HG03025 (cell line): Measurements from ENCODE around the gene C5orf58.

ENCODE experiments used
- ATAC-seq: cut with Tn5 transposase; IDR thresholded peaks from one replicate; pipeline ENCODE4 v1.9.1; 2021; ENCODE audit warnings: mild to moderate bottlenecking, moderate library complexity; ENCODE audit not compliant: unreplicated experiment, low FRiP score

Gene C5orf58

DNA sequence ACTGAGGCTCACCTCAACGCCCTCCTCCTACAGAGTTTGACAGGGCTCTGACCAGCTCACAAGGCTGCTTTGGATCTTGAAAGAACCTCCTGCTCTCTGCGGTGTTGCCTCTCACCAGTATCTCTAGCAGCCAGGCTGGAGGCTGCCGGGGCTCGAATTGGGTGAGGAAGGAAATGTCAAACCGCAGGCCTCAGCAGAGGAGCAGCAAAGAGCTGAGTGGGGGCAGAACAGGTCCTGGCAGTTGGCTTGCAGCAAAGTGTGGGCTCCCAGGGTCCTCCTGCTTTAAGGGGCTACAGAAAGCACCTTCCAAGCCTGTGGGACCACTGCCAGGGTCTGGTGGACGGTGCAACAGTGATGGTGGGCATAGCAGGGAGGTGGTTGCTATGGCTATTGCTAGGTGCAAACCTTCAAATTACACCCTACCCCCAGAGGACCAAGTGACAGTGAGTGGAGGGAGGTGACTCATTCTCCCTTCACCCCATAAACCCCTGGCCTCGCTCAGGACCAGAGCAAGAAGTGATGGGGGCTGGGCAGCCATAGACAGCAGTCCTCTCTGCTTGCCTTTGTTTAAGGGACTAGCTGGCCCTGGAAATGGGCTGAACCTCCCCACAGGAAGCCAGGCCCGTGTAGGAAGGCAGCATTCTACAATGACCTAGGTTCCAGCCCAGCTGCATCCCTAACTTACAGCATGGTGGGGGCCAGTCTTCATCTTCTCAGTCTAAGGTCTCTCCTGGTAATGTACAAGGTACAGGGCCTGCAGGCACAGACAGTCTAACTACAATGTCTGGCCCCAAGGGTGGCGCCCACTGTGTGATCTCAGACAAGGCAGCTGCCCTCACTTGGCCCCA is 46.0 kb downstream of the C5orf58 start:
- peak; percentile 92 for ATAC-seq

GRCh38 chr5:170279459-170279817 is 46.7 kb downstream of the C5orf58 start:
- ATAC-seq = no peak

DNA sequence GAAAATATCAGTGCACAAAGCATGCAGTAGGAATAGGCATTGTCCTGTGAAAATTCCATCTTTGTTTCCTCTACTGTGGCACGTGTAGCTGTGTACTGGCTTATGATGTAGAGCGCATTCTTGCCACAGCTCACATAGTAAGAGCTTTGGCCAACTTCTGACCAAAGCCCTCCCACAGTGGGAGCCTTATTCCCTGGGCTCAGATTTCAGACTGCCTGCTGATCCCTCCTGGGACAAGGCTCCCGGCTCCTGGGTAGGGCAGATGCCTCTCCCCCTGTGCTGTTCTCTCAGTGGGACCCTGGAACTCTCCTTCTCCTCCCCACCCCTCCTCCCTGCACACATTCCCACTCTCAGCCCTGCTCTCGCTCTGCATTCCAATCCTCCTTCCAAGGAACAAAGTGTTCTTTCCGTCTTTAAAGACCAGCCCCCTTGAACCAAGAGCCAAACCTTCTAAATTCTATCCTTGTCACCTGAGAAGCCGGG is 47.3 kb downstream of the C5orf58 start:
- no peak for ATAC-seq

DNA sequence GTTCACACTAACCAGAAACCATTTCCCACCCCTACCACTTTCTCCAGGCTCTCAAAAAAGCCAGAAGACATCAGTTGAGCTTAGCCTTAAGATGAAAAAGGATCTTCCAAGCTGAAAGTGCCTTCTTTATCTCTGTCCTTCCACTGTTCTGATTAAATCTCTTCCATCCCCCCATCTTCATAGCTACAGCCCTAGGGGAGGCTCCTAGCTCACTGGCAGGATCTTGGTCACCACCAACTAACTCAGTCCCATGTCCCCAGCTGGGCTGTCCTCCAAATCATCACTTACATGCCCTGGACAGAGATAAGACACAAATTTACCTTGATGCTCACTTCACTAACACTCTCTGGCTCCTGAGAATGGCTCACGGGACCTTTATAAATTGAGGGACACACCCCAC is 50.5 kb downstream of the C5orf58 start:
- no peak for ATAC-seq

- ATAC-seq = no peak
These were observed 51.4 kb downstream of the C5orf58 start for GRCh38 chr5:170284231-170284630.

- ATAC-seq = no peak
These were observed 52.4 kb downstream of the C5orf58 start for GRCh38 chr5:170285181-170285580.

DNA sequence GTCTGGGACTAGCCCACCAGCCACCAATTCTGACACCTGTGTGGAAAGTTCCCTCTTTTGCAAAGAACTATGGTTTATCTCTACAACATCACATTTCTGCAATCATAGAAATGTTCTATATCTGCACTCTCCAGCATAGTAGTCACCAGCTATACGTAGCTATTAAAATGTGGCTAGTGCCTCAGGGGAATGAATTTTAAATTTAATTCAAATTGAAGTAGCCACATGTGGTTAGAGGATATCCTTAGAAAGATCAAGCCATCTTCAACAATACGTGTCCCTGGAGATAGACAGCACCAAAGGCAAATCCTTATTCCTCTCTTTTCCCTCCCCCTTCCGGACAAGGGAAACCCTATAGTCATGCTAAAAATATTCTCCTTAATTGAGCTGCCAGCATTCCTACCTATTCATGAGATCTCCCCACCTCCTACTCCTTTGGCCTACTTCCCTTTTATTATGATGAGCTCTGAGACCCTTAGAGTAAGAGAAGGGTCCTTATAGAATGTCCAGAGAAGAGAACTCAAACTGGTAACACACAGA is 53.7 kb downstream of the C5orf58 start:
- ATAC-seq = no peak

- no peak for ATAC-seq
These were observed 54.7 kb downstream of the C5orf58 start for GRCh38 chr5:170287532-170287931.

GRCh38 chr5:170288151-170288550 is 55.4 kb downstream of the C5orf58 start:
- ATAC-seq = no peak

GRCh38 chr5:170288551-170288950 is 55.8 kb downstream of the C5orf58 start:
- ATAC-seq = no peak

- ATAC-seq = no peak
These were observed 56.3 kb downstream of the C5orf58 start for GRCh38 chr5:170289121-170289520.

DNA sequence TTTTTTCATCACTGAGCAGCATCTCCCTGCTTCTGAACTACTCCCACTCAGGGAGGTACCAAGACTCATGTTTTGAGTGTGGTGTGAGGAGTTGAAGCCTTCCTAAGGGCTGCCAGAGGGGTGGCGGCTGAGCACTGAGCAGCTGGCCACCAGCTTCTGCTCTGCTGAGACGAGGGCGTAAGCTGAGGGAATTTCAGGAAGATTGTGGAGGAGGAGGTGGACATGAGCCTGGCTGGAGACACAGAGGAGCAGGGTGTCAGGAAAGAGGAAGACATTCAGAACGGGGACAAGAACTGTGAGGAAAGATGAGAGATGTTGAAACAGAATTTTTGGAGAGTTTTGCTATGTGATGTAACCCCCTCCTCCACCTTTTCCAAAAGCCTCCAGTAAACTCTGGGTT is 57.0 kb downstream of the C5orf58 start:
- ATAC-seq = no peak

DNA sequence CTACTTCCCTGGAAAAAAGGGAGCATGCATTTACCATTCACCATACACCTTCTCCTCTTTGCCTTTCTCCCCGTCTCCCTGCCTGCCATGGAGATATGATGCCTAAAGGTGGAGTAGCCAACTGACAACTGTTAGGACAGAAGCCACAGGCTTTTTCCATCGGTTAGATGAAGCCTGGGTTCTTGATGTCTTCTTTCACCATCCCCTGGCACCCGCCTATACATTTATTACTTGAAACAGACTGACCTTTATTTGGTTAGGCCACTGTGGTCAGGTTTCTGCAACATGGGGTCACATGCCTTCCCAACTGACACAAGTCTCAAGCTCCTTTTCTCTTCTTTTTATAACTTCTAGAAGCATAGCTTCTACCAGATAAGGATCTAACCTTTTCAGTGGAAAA is 57.7 kb downstream of the C5orf58 start:
- ATAC-seq = no peak

GRCh38 chr5:170292179-170293104 is 59.7 kb downstream of the C5orf58 start:
- no peak for ATAC-seq

DNA sequence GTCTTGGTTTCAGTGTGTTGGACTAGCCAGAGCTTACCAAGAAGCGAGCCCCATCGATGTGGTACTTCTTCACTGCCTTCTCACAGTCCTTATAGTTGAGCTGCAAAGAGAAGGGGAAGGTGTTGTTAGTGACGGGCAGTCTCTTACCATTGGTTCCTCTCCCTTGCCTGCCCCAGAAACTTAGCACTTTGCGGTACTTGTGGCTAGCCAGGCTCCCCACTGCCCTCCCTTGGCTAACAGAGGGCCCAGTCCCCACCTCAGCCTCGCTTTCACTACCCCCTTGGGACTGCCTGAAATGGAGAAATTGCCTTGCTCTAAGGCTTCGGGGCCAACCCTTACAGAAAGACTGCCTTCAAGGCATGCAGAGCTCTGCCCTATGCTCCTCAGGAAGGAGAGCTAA is 60.5 kb downstream of the C5orf58 start:
- peak; percentile 63 for ATAC-seq

DNA sequence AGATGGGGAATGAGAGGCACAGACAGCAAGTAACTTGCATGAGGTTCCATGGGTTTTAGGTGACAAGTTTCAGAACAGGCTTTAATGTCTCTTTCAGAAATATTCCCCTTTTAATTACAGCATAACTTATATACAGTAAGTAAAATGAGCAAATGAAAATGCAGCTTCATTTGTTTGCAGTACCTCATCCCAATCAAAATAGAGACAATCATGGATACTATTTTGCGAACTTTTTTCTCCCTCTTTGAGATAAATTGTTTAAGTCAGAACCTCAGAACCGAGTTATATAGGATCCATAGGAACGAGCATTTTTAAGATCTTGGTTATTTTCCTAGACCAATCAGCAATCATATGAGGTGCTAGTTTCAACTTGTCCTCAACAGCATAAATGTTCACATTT is 61.3 kb downstream of the C5orf58 start:
- no peak for ATAC-seq

- ATAC-seq = no peak
These were observed 61.8 kb downstream of the C5orf58 start for GRCh38 chr5:170294556-170294955.
